ENCODE results near the gene BARX2.

BARX2 gene

DNA sequence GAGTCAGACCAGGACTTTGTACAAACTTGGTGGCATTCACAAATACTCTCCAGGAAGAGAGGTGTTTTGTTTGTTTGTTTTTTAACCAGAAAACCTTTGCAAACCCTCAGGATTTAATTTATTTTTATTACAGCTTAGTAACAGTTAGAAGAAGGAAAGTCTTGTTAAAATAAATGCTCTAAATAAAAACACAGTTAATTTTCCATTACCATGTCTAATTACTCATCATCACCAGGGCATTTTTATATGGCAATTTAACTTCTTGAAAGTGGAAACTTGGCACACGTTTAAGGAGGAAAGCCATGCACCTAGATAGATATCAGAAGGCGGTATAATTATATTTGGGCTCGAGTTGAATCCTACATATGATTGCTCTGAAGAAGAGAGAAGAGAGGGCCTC is 7.4 kb downstream of the BARX2 start:
- DNase-seq (ENCODE audit: insufficient read length, low spot score): no peak
- TF ChIP-seq TAF1 (IDR thresholded peaks at IDR 0.05; ENCODE audit: low read depth, low read length): no peak
- no peak for TF ChIP-seq POLR2A (IDR thresholded peaks at IDR 0.05; ENCODE audit: low read depth, low read length)
- no peak for TF ChIP-seq POLR2AphosphoS5 (IDR thresholded peaks at IDR 0.05; ENCODE audit: low read depth, low read length)
- TF ChIP-seq PAX5 (IDR thresholded peaks at IDR 0.05; ENCODE audit: insufficient read depth, low read length, severe bottlenecking): no peak
- no peak for TF ChIP-seq SPI1 (IDR thresholded peaks at IDR 0.05; ENCODE audit: low read depth, low read length)
- TF ChIP-seq POU2F2 (IDR thresholded peaks at IDR 0.05; ENCODE audit: low read depth, low read length): no peak
- no peak for FAIRE-seq

DNA sequence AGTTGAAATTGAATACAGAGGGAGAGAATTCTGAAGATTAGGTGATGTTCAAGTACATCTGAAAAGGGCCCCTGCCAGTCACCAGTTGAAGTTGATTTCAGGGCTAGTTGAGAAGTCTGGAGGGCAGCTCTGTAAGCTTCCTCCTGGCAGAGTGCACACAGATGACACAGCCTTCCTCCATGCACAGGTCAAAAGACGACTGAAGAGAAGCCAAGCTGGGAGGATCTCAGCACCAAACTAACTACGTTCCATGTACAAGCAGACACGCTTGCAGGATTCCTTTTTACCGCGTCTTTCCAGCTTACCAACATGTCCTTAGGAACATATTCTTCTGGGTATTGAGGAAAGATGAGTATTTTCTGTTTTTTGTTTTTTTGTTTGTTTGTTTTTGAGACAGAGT is 7.9 kb downstream of the BARX2 start:
- FAIRE-seq (no peak), DNase-seq (ENCODE audit: insufficient read length, low spot score) (no peak)
- no peak for TF ChIP-seq TAF1 (IDR thresholded peaks at IDR 0.05; ENCODE audit: low read depth, low read length)
- no peak for TF ChIP-seq POU2F2 (IDR thresholded peaks at IDR 0.05; ENCODE audit: low read depth, low read length)
- no peak for TF ChIP-seq PAX5 (IDR thresholded peaks at IDR 0.05; ENCODE audit: insufficient read depth, low read length, severe bottlenecking)
- TF ChIP-seq POLR2AphosphoS5 (IDR thresholded peaks at IDR 0.05; ENCODE audit: low read depth, low read length): no peak
- no peak for TF ChIP-seq POLR2A (IDR thresholded peaks at IDR 0.05; ENCODE audit: low read depth, low read length)
- TF ChIP-seq SPI1 (IDR thresholded peaks at IDR 0.05; ENCODE audit: low read depth, low read length): no peak

DNA sequence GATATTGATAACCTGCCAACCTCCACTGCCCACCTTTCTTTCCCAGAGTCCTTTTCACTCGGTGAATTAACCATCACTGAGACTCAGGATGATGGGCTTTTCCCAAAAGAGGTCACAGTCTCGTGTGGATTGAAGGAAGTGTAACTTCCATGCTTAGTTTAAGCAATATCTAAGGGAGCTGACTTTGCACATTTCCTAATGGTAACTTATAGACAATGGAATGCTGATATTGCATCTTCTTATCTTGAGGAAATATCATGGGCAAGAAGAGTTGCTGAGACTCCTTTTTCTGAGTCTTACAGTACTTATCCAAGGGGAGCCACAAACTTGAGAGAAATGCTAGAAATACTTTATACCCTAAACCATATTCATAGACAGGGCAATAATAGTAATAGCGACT is 8.8 kb downstream of the BARX2 start:
- no peak for FAIRE-seq
- no peak for DNase-seq (ENCODE audit: insufficient read length, low spot score)
- TF ChIP-seq POLR2AphosphoS5 (IDR thresholded peaks at IDR 0.05; ENCODE audit: low read depth, low read length) (no peak), SPI1 (IDR thresholded peaks at IDR 0.05; ENCODE audit: low read depth, low read length) (no peak), POLR2A (IDR thresholded peaks at IDR 0.05; ENCODE audit: low read depth, low read length) (no peak), TAF1 (IDR thresholded peaks at IDR 0.05; ENCODE audit: low read depth, low read length) (no peak)

DNA sequence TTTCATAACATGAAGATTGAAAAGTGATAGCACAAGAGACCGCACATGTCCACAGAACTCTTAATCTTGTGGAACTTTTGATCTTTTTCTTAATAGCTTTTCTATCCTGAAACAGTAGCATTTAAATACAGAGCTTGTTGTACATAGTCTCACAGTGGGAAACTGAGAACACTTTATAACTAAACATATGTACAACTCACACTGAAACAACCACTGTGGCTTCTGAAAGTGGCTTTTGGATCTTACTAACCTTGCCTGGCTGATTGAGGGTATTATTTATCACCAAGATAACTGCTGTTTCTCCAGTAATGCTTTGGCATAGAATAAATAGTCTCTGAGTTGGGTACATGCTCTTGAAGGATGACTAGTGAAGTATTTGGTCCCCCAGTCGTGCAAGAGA is 10.2 kb downstream of the BARX2 start:
- TF ChIP-seq POLR2A (IDR thresholded peaks at IDR 0.05; ENCODE audit: low read depth, low read length): no peak
- no peak for TF ChIP-seq POLR2AphosphoS5 (IDR thresholded peaks at IDR 0.05; ENCODE audit: low read depth, low read length)
- TF ChIP-seq SPI1 (IDR thresholded peaks at IDR 0.05; ENCODE audit: low read depth, low read length): no peak
- no peak for TF ChIP-seq PAX5 (IDR thresholded peaks at IDR 0.05; ENCODE audit: insufficient read depth, low read length, severe bottlenecking)
- TF ChIP-seq TAF1 (IDR thresholded peaks at IDR 0.05; ENCODE audit: low read depth, low read length): no peak
- TF ChIP-seq POU2F2 (IDR thresholded peaks at IDR 0.05; ENCODE audit: low read depth, low read length): no peak
- no peak for DNase-seq (ENCODE audit: insufficient read length, low spot score)
- no peak for FAIRE-seq

DNA sequence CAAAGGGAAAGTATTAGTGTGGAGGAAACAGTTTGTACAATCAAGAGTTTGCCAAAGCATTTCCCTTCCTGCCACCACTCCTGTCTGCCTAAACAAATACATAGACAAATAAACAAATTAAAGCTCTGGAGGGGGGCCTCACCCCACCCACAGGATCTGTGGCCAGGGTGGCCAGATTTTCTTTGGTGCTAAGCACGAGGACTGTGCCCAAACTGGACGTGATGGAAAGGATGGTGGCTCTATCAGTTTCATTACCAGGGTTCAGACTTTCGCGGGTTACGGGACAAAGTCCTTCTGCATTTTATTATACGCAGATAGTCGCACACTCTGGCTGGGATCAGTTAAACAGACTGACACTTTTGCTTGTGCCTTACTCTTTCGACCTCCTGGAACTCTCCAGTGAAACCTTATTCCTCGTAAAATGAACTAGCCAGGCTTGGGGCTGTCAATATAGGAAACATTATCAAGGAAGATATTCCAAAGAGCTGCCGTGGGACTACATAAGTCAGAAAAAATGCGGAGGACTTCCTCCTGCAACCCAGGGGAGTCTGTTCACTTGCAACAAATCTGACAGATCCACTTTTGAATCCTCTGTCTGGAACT is 11.2 kb downstream of the BARX2 start:
- DNase-seq (ENCODE audit: insufficient read length, low spot score) (no peak), FAIRE-seq (no peak)
- TF ChIP-seq POLR2AphosphoS5 (IDR thresholded peaks at IDR 0.05; ENCODE audit: low read depth, low read length) (no peak), TAF1 (IDR thresholded peaks at IDR 0.05; ENCODE audit: low read depth, low read length) (no peak), POU2F2 (IDR thresholded peaks at IDR 0.05; ENCODE audit: low read depth, low read length) (no peak), PAX5 (IDR thresholded peaks at IDR 0.05; ENCODE audit: insufficient read depth, low read length, severe bottlenecking) (no peak), POLR2A (IDR thresholded peaks at IDR 0.05; ENCODE audit: low read depth, low read length) (no peak), SPI1 (IDR thresholded peaks at IDR 0.05; ENCODE audit: low read depth, low read length) (no peak)

DNA sequence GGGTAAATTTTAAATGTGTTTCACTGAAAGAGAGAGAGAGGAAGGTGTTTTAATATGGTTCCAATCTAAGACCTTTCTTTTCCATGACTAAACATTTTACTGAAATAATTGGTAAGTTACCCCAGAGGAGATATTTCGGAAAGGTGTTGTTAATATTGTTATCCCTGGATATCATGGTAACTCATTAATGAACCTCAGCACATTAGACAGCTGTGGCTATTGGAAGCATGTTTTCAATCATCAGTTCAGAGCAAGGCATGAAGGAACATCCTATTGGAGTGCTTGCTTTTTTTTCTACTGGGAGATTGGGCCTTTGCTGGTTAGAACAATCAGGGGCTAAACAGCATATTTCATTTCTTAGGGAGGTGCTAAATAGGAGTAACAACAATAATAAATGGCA is 11.8 kb downstream of the BARX2 start:
- FAIRE-seq (no peak), DNase-seq (ENCODE audit: insufficient read length, low spot score) (no peak)
- no peak for TF ChIP-seq POU2F2 (IDR thresholded peaks at IDR 0.05; ENCODE audit: low read depth, low read length)

DNA sequence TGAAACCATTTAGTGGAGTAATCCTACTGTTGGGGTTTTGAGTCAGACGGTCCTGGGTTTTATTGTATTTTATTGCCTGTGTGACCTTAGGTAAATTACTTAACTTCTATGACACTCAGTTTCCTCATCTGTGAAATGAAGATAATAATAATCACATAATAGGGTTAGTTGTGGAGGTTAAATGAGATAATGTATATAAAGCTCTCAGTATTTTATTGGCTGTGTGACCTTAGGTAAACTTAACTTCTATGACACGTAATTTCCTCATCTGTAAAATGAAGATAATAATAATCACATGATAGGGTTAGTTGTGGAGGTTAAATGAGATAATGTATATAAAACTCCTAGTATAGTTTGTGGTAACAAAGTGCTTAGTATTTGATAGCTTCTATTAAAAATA is 13.2 kb downstream of the BARX2 start:
- no peak for DNase-seq (ENCODE audit: insufficient read length, low spot score)
- no peak for TF ChIP-seq SPI1 (IDR thresholded peaks at IDR 0.05; ENCODE audit: low read depth, low read length)
- no peak for TF ChIP-seq POLR2A (IDR thresholded peaks at IDR 0.05; ENCODE audit: low read depth, low read length)
- TF ChIP-seq PAX5 (IDR thresholded peaks at IDR 0.05; ENCODE audit: insufficient read depth, low read length, severe bottlenecking): no peak
- TF ChIP-seq POU2F2 (IDR thresholded peaks at IDR 0.05; ENCODE audit: low read depth, low read length): no peak
- TF ChIP-seq POLR2AphosphoS5 (IDR thresholded peaks at IDR 0.05; ENCODE audit: low read depth, low read length): no peak
- TF ChIP-seq TAF1 (IDR thresholded peaks at IDR 0.05; ENCODE audit: low read depth, low read length): no peak
- FAIRE-seq: no peak

DNA sequence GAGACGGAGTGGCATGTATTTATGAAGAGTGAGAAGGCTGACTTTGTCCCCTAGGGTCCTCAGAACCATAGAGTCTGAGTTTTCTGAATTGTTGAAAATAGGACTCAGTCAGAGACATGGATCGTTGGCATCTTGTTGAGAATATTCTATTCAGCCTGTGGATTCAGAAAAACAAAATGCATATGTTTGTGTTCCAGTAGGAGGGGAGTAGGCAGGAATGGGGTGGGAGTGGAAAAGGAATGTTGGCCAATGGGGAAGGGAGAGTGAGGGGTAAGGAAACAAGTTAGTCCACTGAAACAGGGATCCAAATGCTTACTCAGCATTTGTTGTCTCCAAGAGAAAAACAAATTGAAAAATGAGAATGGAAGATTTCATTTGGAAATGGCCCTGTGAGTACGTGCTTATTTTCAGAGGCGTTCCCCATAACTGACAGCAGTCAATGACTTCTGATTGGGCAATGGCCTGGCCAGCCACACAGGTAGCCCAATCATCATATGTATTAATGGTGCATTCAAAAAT is 14.7 kb downstream of the BARX2 start:
- FAIRE-seq (no peak), DNase-seq (ENCODE audit: insufficient read length, low spot score) (no peak)
- TF ChIP-seq TAF1 (IDR thresholded peaks at IDR 0.05; ENCODE audit: low read depth, low read length): no peak
- TF ChIP-seq POU2F2 (IDR thresholded peaks at IDR 0.05; ENCODE audit: low read depth, low read length): no peak
- no peak for TF ChIP-seq POLR2AphosphoS5 (IDR thresholded peaks at IDR 0.05; ENCODE audit: low read depth, low read length)
- no peak for TF ChIP-seq POLR2A (IDR thresholded peaks at IDR 0.05; ENCODE audit: low read depth, low read length)
- TF ChIP-seq PAX5 (IDR thresholded peaks at IDR 0.05; ENCODE audit: insufficient read depth, low read length, severe bottlenecking): no peak
- no peak for TF ChIP-seq SPI1 (IDR thresholded peaks at IDR 0.05; ENCODE audit: low read depth, low read length)

DNA sequence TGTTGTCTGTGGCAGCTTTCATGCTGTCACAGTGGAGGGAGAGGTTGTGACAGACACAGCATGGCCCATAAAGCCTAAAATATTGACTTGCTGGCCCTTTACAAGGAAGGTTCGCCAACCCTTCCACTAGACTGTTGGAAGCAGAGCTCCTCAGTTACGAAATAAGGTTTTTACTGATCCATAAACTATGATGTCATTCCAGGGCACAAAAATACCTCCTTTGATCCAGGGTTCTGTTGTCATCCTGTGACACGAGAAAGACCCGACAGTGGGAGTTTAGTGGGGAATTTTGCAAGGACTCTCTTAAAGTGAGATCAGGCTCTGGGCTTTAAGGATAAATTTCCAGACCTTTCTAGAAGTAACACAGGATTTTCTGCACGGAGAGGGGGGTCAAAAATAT is 15.7 kb downstream of the BARX2 start:
- no peak for FAIRE-seq
- no peak for DNase-seq (ENCODE audit: insufficient read length, low spot score)
- TF ChIP-seq POLR2A (IDR thresholded peaks at IDR 0.05; ENCODE audit: low read depth, low read length) (no peak), POLR2AphosphoS5 (IDR thresholded peaks at IDR 0.05; ENCODE audit: low read depth, low read length) (no peak), PAX5 (IDR thresholded peaks at IDR 0.05; ENCODE audit: insufficient read depth, low read length, severe bottlenecking) (no peak), TAF1 (IDR thresholded peaks at IDR 0.05; ENCODE audit: low read depth, low read length) (no peak), SPI1 (IDR thresholded peaks at IDR 0.05; ENCODE audit: low read depth, low read length) (no peak), POU2F2 (IDR thresholded peaks at IDR 0.05; ENCODE audit: low read depth, low read length) (no peak)

DNA sequence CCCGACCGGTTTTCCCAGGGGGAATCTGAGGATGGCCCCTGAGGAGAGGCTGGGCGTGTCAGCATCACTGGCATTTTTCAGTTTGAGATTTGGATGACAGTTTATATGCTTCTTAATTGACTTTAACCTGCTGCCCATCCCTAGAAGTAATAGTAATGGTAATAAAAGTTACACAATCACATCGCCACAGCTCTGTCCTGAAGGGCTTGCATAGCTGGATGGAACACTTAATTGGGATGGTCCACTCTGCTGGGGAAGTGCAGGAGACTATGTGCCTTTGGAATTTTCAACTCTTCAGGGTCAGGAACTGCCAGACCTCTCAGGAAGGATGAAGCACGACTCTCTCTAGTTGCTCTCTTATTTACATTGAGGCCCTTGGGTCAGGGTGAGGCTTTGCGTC is 16.2 kb downstream of the BARX2 start:
- TF ChIP-seq POLR2A (IDR thresholded peaks at IDR 0.05; ENCODE audit: low read depth, low read length): no peak
- TF ChIP-seq POLR2AphosphoS5 (IDR thresholded peaks at IDR 0.05; ENCODE audit: low read depth, low read length): no peak
- TF ChIP-seq POU2F2 (IDR thresholded peaks at IDR 0.05; ENCODE audit: low read depth, low read length): no peak
- TF ChIP-seq PAX5 (IDR thresholded peaks at IDR 0.05; ENCODE audit: insufficient read depth, low read length, severe bottlenecking): no peak
- TF ChIP-seq SPI1 (IDR thresholded peaks at IDR 0.05; ENCODE audit: low read depth, low read length): no peak
- no peak for TF ChIP-seq TAF1 (IDR thresholded peaks at IDR 0.05; ENCODE audit: low read depth, low read length)
- FAIRE-seq (no peak), DNase-seq (ENCODE audit: insufficient read length, low spot score) (no peak)

Measured in GM12891 (cell line).